Fibroblast of lung (primary cell): ENCODE data around the gene MEIOB.

ENCODE experiments used
- EZH2 ChIP-seq: IDR thresholded peaks from 2 replicates; pipeline ENCODE4 v1.5.1; 2012; ENCODE audit warnings: low read length, control low read depth, mild to moderate bottlenecking; ENCODE audit errors: missing control alignments
- TF ChIP-seq, protein P1 (sequence below), 2 donors: IDR thresholded peaks in 1 of 2; conservative IDR thresholded peaks in 1 of 2; 1 replicate in 1 of 2; 2 replicates in 1 of 2; pipeline ENCODE4 v1.5.1; 2011 to 2012; ENCODE audit warnings: low read length in 2 of 2, control low read depth in 1 of 2, inconsistent platforms in 1 of 2, low read depth in 1 of 2, mild to moderate bottlenecking in 1 of 2

DNA sequence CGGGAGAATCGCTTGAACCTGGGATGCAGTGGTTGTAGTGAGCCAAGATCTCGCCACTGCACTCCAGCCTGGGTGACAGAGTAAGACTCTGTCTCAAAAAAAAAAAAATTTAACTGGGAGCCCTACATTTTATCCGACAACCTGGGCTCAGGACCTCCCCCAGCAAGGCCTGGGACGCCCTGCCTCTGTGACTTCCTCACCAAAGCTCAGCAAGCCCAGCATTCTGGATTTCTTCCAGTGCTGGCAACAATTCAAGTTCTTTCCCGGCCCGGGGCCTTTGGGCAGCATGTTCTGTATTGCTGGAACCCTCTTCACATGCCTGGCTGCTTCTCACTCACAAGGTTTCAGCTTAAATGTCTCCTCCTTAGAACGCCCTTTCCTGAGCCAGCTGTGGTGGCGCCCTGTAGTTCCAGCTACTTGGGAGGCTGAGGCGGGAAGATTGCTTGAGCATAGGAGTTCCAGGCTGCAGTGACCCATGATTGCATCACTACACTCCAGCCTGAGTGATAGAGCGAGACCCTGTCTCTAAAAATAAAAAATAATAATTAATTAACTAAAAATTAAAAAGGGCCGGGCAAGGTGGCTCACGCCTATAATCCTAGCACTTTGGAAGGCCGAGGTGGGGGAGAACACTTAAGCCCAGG lies 15.9 kb upstream of the MEIOB start:
- TF ChIP-seq, protein P1, sequence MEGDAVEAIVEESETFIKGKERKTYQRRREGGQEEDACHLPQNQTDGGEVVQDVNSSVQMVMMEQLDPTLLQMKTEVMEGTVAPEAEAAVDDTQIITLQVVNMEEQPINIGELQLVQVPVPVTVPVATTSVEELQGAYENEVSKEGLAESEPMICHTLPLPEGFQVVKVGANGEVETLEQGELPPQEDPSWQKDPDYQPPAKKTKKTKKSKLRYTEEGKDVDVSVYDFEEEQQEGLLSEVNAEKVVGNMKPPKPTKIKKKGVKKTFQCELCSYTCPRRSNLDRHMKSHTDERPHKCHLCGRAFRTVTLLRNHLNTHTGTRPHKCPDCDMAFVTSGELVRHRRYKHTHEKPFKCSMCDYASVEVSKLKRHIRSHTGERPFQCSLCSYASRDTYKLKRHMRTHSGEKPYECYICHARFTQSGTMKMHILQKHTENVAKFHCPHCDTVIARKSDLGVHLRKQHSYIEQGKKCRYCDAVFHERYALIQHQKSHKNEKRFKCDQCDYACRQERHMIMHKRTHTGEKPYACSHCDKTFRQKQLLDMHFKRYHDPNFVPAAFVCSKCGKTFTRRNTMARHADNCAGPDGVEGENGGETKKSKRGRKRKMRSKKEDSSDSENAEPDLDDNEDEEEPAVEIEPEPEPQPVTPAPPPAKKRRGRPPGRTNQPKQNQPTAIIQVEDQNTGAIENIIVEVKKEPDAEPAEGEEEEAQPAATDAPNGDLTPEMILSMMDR (conservative IDR thresholded peaks at IDR 0.05 in 1 of 2, IDR thresholded peaks at IDR 0.05 in 1 of 2; ENCODE audit: low read depth in 1 of 2, low read length in 2 of 2), result no peak
- TF ChIP-seq EZH2, result no peak
